H54 (cell line): Measurements from ENCODE around the gene CRABP2.

Experiments
- DNase-seq: peaks from one replicate; pipeline ENCODE4 v3.0.0; 2011; ENCODE audit warnings: low spot score, mixed read lengths; ENCODE audit not compliant: insufficient read length
- FAIRE-seq: peaks from 3 replicates; lab custom pipeline; 2011; peaks lifted over from hg19 to GRCh38; lab: Jason Lieb, UNC
- POLR2A ChIP-seq: IDR thresholded peaks from 2 replicates; pipeline ENCODE4 v1.6.1; 2011; ENCODE audit warnings: low read depth, mild to moderate bottlenecking, low read length

Gene CRABP2

DNA sequence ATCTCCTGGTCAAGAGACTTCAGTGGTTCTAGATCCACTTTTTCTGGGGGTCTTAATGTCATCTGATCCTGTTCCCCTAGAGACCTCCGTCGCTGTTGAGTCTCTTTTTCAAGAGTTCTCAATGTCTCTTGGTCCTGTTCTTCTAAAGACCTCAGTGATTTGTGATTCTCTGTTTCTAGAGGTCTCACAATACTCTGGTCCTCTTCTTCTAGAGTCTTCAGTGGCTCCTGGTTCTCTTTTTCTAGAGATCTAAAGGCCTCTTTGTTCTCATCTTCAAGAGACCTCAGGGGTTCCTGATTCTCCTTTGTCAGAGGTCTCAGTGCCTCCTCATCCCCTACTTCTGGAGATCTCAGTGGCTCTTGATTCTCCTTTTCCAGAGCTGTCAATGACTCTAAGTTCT is 33.6 kb downstream of the CRABP2 start:
- FAIRE-seq (no peak), DNase-seq (no peak)
- TF ChIP-seq POLR2A = no peak

DNA sequence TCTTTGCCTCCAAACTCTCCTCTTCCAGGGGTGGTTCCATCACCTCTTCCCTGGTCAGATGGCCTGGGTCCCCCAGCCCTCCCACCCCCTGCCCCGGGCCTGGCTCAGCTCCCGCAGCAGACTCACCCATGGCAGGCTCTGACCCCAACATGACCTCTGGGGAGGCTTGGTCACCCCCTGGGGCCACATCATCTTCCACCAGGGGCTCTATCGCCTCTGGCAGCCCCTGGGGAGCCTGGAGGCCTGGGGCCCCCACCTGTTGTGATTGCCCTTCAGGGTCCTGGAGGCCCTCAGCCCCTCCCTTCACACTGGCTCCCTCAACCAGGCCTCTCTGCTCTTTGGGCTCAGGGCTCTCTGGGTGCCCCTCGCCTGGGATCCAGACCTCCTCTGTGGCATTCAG is 34.6 kb downstream of the CRABP2 start:
- TF ChIP-seq POLR2A = no peak
- no peak for FAIRE-seq
- no peak for DNase-seq

DNA sequence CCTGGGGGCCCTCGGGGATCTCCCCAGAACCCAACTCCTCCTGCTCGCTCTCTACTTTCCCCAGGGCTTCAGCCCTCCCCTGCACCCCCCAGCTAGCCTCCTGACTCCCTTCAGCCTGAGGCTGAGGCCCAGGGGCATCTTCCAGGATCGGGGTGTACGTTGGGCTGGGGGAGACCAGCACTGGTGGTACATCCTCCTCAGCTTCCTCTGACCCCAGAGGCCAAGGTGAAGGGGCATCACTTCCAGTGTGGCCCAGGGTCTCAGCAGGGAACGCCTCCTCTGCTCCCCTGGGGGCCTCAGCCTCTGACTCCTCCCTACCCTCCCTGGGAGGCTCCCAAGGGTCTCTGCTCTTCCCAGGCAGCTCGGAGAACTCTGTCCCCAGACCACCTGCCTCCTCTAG is 35.0 kb downstream of the CRABP2 start:
- no peak for TF ChIP-seq POLR2A
- no peak for FAIRE-seq

DNA sequence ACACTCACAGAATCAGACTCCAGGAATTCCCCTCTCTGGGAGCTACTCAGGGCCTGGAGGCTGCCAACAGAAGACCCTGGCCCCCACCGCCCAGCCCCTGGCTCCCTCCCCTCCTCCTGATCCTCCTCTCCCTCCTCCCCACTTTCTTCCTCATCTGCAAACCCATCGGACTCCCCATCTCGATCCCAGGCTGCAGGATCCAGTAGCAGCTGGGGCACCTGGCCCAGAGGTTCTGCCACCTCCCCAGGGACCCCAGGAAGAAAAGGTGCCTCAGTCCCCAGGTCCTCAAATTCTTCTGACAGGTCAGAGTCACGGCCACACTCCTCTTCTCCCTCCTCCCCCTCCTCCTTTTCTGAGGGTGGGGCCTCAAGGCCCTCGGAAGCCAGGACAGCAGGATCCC is 35.6 kb downstream of the CRABP2 start:
- no peak for TF ChIP-seq POLR2A
- FAIRE-seq (no peak), DNase-seq (no peak)

More for the DNA sequence above, 35.0 kb downstream of the CRABP2 start:
- DNase-seq = no peak

DNA sequence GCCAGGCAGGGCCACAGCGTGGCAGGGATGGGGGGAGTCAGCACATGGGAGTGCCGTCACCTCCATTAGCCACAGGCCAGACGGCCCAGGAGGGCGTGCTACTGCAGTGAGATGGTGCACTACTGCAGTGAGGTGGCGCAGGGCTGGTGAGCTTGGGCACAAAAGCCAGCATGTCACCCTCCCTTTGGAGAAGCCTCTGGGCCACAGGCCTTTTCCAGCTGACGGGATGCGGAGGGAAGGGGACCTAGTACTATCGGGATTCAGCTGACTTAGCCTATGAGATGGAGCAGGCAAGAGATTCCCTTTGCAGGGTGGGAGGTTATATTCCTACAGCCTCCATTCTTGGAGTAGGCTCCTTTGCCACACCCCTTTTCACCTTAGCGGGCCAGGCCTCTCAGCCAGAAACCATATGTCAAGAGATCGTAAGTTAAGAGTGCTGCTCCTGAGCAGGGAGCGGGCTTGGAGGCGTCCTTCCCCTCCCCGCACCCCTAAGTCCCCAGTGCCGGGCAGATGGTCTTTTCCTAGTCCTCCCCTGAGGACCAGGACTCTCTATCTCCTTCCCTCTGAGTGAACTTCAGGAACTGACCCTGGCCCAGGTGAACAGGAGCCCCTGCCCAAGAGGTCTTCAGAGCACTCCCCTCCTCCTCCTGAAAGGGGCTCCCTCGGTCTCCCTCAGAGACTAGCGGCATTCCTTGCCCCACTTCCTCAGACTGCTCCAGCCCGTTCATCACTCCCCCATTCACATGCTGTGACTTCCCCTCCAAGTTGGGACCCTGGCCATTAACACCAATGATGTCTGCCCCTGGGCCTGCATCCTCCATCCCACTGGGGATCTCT is 36.4 kb downstream of the CRABP2 start:
- no peak for TF ChIP-seq POLR2A
- no peak for DNase-seq
- no peak for FAIRE-seq

DNA sequence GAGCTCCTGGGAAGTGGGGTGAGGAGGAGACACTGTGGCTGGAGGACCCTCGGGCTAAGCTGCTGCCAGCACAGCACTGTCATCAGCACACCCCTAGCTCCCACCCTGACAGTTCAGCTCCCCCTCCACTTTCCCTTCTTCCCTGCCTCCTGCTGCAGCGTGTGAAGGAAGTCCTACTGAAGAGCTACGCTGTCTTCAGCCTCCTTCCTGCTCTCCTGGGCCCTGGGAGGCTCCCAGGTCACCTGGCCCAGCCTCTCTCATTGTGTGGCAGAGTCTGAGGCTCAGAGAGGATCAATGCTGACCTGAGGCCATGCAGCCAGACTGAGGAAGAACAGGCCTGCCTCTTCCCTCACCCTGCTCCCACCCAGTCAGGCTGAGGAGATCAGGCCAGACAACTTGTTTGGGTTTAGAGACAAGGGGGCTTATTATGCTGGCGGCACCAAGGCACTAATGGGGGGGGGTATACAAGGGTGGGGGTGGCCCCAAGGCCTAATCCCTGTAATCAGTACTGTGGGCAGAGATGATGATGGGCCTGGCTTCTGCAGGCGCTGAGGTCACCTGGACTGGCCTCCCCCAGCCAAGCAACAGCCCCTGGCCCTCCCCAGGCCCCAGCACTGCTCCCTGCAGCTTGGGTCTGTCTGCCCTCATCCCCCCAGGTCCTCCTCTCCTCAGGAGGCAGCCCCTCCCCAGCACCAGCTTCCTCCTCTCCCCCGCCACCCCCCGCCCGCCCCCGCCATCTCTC is 37.2 kb downstream of the CRABP2 start:
- FAIRE-seq (no peak), DNase-seq (no peak)
- TF ChIP-seq POLR2A = no peak

DNA sequence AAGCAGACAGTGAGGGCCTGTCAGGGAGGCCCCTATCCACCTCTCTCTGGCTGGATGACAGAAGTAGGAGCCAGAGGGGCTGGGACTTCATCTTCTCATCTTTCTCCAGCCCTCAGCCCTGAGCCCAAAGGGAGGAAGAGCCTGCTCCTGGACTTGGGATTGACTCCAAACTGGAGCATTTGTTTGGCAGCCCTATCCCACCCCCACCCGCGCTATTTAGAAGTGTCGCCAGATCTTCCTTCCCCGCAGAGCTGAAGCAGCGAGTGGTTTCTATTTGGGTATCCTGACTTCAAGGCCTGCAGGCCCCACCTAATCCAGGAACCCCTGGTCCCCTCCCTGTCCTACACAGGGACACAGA is 37.8 kb downstream of the CRABP2 start:
- DNase-seq = no peak
- TF ChIP-seq POLR2A = no peak
- FAIRE-seq = no peak

DNA sequence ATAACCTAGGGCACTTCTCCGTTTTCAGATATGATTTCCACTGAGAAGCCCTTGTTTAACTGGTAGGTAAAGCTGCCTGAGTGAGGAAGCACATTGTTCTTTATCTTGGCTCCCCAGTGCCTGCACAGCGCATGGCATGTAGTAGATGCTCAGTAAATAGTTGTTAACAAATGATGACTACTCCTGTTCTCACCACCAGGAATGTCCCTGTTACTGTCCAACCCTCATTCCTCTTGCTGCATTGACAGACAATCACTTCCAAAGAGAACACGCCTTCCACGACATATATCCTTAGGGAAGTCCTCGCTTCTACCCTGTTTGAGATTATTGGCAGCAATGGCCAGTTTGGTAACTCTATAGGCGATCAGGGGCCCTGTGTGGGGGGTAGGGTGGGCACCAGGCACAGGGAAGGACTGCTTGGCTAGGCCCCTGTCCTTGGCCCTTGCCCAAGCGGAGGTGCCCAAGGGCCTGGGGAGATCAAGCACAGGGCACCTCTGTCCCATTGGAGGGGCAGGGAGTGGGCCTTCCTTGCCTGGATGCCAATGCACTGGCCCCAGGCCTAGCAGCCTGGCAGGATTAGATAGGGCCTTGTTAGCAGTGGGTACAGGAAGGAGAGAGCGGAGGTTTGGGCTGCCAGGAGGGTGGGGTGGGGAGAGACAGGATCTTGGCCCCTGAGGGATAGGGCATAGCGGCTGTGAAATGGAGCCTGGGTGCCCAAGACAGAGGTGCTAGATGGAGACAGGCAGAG is 38.3 kb downstream of the CRABP2 start:
- FAIRE-seq = no peak
- no peak for TF ChIP-seq POLR2A
- DNase-seq = no peak

DNA sequence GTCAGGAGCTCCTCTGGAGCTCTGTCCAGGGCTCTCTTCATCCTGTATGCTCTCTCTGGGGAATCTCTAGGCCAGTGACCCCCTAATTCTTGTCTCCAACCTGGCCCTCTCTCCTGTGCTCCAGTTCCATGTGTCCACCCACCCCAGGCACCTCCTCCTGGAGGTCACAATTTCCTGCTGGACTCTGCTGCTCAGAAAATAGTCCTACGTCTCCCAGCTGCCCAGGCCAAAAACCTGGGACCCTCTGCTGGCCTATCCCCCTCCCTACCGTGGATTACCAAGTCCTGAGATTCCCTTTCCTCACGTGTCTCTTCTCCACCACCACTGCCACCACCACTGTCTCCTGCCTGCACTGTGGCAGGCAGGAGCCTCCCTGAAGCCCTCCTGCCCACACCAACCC is 39.8 kb downstream of the CRABP2 start:
- TF ChIP-seq POLR2A = no peak
- no peak for DNase-seq
- FAIRE-seq = no peak

DNA sequence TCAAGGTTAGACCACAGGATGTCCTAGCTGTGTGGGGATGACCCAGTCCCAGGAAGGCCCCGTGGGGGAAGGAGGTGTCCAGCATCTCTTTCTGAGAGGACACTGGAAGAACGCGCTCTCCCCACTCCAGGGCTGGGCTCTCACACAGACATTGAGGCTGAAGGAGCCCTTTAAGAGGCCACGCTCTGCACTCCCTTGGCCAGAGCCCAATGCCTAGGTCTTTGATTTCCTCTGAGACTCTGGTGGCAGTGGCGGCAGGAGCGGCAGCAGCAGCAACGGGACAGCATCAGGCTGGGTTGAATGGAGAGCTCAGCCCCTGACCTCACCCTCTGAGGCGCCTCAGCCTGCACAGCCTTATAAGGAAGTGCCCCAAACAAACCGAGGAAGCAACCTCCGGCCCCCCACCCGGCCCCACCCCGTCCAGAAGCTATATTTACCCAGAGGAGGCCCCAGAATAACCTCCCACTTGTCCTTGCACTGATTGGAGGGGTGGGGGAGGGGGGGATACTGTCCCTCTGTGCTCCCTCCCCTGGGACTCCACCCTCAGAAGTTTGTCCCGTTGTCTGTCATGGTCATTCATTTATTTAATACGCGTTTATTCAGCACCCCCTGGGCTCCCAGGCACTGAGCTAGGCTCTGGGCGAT is 40.5 kb downstream of the CRABP2 start:
- no peak for TF ChIP-seq POLR2A
- no peak for FAIRE-seq

DNA sequence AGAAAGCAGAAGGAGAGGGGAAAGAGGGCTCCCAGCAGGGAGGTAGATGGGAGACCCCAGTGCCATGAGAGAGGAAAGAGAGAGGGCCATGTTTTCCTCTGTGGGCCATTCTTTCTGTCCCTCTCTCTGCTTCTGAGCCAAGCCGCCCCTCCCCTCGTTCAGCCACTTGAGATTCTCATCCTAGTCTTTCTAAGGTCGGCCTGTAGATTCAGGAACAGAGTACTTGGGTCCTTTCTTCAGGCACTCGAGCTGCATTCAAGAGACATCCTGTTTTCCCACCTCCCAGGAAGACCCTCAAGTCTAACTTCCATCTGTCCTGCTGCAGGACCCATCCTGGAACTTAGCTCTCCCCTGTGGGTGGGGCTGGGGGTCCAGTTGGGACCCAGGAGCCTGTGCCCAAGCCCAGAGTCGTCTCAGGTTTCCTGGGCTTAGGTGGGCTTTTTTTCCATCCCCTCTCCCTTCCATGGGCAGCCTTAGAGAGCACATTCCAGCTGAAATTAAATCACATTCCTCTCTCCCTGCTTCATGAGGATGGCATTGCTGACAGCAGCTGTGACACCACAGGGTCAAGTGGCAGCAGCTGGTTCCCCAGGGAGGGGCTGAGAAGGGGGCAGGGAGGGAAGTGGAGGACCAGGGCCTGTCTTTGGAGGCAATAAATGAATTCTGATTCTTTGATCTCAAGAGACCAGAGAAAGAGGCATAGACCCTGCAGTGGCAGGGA is 41.2 kb downstream of the CRABP2 start:
- TF ChIP-seq POLR2A = no peak
- no peak for FAIRE-seq

More for the DNA sequence above, 40.5 kb downstream of the CRABP2 start:
- DNase-seq = no peak

DNA sequence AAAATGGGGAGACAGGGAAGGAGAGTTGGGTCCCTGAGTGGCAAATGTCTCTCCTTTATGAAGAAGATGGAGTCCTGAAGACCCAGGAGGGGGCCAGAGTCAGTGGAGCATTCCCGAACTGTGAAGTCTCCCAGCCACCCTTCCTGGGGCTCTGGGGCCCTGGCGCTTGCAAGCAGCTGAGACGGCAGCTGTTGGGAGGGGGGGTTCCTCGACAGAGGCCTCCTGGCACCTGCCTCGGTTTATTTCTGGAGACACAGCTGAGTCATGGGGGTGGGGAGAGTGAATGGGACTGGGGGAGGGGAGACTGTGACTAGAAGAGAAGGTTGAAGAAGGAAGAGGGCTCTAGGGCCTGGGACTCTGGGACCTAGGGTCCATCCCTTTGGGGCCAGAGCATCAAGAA is 42.2 kb downstream of the CRABP2 start:
- TF ChIP-seq POLR2A = no peak
- FAIRE-seq = no peak
- no peak for DNase-seq

More for the DNA sequence above, 41.2 kb downstream of the CRABP2 start:
- DNase-seq = no peak

DNA sequence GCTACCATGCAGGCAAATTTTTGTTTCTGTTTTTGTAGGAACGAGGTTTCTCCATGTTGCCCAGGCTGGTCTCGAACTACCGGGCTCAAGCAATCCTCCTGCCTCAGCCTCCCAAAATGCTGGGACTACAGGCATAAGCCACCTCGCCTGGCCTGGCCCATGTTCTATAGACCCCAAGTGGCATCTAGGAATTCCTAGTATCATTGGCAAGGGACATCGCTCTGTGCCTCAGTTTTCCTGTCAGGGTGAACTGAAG is 42.7 kb downstream of the CRABP2 start:
- no peak for TF ChIP-seq POLR2A
- DNase-seq = no peak
- no peak for FAIRE-seq
